HG02938 (cell line): ENCODE results near the gene WFDC10A.
"Not testable (repeated sequence)": the region's sequence is repeated elsewhere in the genome, so short reads cannot be mapped to it uniquely, and the experiment has no call there.

Source experiments
- ATAC-seq: cut with Tn5 transposase; IDR thresholded peaks from one replicate; pipeline ENCODE4 v1.9.1; 2021; ENCODE audit warnings: mild to moderate bottlenecking, moderate library complexity; ENCODE audit not compliant: unreplicated experiment

The WFDC10A gene

DNA sequence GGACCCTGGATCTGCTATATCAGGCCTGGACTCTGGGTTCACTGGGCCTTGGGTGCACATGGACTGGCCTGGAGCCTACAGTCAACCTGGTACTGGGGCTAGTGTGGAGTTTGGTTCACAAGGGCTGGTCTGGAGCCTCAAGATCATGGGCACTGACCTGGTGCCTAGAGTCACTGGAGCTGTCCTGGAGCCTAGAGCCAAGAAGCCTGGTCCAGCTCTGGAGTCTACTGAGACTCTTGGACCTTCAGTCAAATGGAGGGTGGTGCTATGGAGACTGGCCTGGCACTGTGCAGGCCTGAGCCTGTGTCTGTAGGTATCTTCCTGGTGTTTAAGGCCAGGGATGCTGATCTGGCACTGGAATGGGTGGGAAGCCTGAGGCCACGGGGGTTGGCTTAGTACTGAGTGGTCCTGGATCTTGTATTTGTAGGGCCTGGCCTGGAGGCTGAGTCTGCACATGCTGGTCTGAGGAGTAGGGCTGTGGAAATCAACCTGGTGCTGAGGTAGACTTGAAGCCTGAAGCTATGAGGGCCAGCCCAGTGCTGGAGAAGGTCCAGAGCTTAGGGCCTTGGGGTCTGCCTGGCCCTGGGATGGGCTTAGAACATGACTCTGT, 18.0 kb downstream of the WFDC10A start:
- no peak for ATAC-seq

DNA sequence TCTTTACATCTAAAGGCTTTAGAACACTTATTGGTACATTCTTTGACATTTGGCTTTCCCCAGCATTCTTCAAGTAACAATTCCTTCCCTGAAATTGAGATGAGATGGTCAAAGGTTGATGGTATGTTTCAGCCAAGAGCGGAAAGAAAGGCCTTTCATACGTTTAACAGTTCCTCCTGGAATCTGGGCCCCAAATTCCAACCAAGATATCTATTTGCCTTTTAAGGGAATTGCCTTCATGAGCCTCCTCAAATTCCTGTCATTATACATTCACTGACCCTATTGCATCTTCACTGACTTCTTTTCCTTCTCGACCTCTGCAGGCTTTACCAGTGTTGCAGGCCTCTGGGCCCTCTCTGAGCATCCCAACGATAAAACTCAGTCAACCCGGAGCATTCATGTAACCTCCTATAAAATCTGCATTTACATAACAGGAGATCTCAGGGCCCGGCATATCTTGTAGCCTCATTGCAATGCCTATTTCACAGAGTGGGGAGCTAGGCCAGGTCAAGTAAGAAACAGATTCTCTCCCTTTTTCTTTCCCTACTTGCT, 19.8 kb downstream of the WFDC10A start:
- no peak for ATAC-seq

DNA sequence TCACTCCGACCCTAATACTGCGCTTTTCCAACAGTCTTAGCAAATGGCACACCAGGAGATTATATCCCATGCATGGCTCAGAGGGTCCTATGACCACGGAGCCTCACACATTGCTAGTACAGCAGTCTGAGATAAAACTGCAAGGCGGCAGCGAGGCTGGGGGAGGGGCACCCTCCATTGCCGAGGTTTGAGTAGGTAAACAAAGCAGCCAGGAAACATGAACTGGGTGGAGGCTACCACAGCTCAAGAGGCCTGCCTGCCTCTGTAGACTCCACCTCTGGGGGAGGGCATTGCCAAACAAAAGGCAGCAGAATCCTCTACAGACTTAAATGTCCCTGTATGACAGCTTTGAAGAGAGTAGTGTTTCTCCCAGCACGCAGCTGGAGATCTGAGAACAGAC, 22.2 kb downstream of the WFDC10A start:
- not testable (repeated sequence) for ATAC-seq

DNA sequence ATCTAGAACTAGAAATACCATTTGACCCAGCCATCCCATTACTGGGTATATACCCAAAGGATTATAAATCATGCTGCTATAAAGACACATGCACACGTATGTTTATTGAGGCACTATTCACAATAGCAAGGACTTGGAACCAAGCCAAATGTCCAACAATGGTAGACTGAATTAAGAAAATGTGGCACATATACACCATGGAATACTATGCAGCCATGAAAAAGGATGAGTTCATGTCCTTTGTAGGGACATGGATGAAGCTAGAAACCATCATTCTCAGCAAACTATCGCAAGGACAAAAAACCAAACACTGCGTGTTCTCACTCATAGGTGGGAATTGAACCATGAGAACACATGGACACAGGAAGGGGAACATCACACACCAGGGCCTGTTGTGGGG, 27.5 kb downstream of the WFDC10A start:
- not testable (repeated sequence) for ATAC-seq

DNA sequence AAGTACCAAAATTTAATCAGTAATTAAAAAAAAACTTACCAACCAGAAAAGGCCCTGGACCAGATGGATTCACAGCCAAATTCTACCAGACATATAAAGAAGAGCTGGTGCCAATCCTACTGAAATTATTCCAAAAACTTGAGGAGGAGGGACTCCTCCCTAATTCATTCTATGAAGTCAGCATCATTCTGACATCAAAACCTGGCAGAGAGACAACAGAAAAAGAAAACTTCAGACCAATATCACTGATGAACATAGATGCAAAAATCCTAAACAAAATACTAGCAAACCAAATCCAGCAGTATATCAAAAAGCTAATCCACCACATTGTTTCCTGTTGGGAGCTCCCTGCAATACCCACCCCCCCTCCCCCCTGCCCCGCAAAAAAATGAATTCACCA, 40.6 kb downstream of the WFDC10A start, which contains the start of gene WFDC11:
TSS of gene WFDC11 (minus strand) at position 101 of the 400 bp plus-strand sequence. CDS start 19,639 bp downstream, outside the sequence.
- no peak for ATAC-seq

DNA sequence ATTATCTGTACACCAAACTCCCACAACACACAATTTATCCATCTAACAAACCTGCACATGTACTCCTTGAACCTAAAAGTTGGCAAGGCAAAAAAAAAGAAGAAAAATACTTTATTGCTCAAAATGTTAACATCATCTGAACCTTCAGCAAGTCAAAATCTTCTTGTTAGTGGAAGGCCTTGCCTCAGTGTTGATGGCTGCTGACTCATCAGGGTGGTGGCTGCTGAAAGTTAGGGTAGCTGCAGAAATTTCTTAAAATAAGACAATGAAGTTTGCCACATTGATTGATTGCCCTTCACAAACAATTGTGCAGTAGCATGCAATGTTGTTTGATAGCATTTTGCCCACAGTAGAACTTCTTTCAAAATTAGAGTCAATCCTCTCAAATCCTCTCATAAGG, 43.2 kb downstream of the WFDC10A start:
- ATAC-seq: no peak

DNA sequence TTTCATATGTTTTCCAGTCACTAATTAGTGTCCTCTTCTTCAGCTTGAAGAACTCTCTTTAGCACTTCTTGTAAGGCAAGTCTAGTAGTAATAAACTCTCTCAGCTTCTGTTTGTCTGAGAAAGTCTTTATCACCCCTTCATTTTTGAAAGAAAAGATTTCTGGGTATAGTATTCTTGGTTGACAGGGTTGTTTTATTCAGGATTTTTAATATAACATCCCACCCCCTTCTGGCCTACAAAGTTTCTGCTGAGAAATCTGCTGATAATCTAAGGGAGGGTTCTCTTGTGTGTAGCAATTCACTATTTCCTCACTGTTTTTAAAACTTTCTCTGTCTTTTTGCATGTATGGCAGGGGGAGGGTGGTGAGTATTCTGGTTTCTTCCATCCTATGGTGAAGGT, 50.1 kb downstream of the WFDC10A start:
- no peak for ATAC-seq
